IMR-90 (cell line): ENCODE measurements around the gene MEX3A. TPM values are rescaled to one million over a fixed set of nuclear protein-coding genes. Genes with fewer than 3 reads are reported as not detected.

Experiments used
- ATAC-seq: fragments of 200-7000 bp; cut with Tn5 transposase; 2 replicates; pipeline ENCODE4 v1.9.1; 2020; ENCODE audit warnings: low read depth, mild to moderate bottlenecking, moderate library complexity
- BruUV-seq: library from RNA; stranded (reverse); fragments of 400-500 nt; replicated peaks from 2 replicates; lab custom pipeline; 2021; lab: Mats Ljungman, UMichigan
- CTCF ChIA-PET: fragments of 300-600 bp; formaldehyde crosslinking; extraction: SDS; loops from one replicate; lab custom pipeline; 2021; ENCODE audit warnings: antibody characterized with exemption; lab: Yijun Ruan, JAX
- POLR2A ChIA-PET: fragments of 300-600 bp; sonication (Branson Sonifier 250); formaldehyde crosslinking; loops from one replicate; lab custom pipeline; 2022; ENCODE audit warnings: antibody characterized with exemption; ENCODE audit not compliant: unreplicated experiment; lab: Charles Lee
- DNase-seq: peaks from one replicate; pipeline ENCODE4 v3.0.0; 2013
- H2AFZ ChIP-seq: replicated peaks from 2 replicates; pipeline ENCODE3; 2013; ENCODE audit warnings: low read length, mild to moderate bottlenecking; ENCODE audit not compliant: poor library complexity
- H2AK5ac ChIP-seq: 2 replicates; pipeline ENCODE4 v1.6.1; 2013; ENCODE audit warnings: low read depth, low read length, inconsistent platforms
- H2AK9ac ChIP-seq: replicated peaks from 2 replicates; pipeline ENCODE3; 2013; ENCODE audit warnings: mild to moderate bottlenecking, low read depth, low read length, moderate library complexity; ENCODE audit not compliant: poor library complexity
- H2BK120ac ChIP-seq: 2 replicates; pipeline ENCODE4 v1.6.1; 2013; ENCODE audit warnings: low read depth, low read length, inconsistent platforms
- H2BK15ac ChIP-seq: 3 replicates; pipeline ENCODE4 v1.6.1; 2013; ENCODE audit warnings: low read depth, low read length, inconsistent platforms
- H2BK20ac ChIP-seq: 2 replicates; pipeline ENCODE4 v1.6.1; 2013; ENCODE audit warnings: low read depth, mild to moderate bottlenecking, inconsistent platforms, low read length, moderate library complexity
- H2BK5ac ChIP-seq: 2 replicates; pipeline ENCODE4 v1.6.1; 2013; ENCODE audit warnings: mild to moderate bottlenecking, low read depth, low read length, inconsistent platforms; ENCODE audit not compliant: poor library complexity, severe bottlenecking
- H3K14ac ChIP-seq: replicated peaks from 2 replicates; pipeline ENCODE4 v1.6.1; 2013; ENCODE audit warnings: low read depth, low read length, inconsistent platforms
- H3K18ac ChIP-seq: 2 replicates; pipeline ENCODE4 v1.6.1; 2013; ENCODE audit warnings: low read depth, low read length, control low read depth
- H3K23ac ChIP-seq: 2 replicates; pipeline ENCODE4 v1.6.1; 2013; ENCODE audit warnings: low read depth, low read length, inconsistent platforms
- H3K27ac ChIP-seq: 2 replicates; pipeline ENCODE4 v1.5.1; 2013; ENCODE audit warnings: mild to moderate bottlenecking, control low read depth, low read length; ENCODE audit not compliant: insufficient read depth
- H3K27me3 ChIP-seq: 2 replicates; pipeline ENCODE4 v1.6.1; 2013; ENCODE audit warnings: low read length; ENCODE audit not compliant: control insufficient read depth, insufficient read depth
- H3K36me3 ChIP-seq: 2 replicates; pipeline ENCODE4 v1.6.1; 2013; ENCODE audit warnings: low read length, mixed read lengths; ENCODE audit not compliant: control insufficient read depth, insufficient read depth
- H3K4ac ChIP-seq: 2 replicates; pipeline ENCODE4 v1.6.1; 2013; ENCODE audit warnings: low read depth, low read length, inconsistent platforms
- H3K4me1 ChIP-seq: 2 replicates; pipeline ENCODE4 v1.6.1; 2013; ENCODE audit warnings: low read length, mixed read lengths; ENCODE audit not compliant: control insufficient read depth, insufficient read depth
- H3K4me2 ChIP-seq: 2 replicates; pipeline ENCODE4 v1.6.1; 2013; ENCODE audit warnings: low read depth, mild to moderate bottlenecking, control low read depth, low read length, moderate library complexity
- H3K4me3 ChIP-seq: 2 replicates; pipeline ENCODE4 v1.5.1; 2013; ENCODE audit warnings: low read depth, mild to moderate bottlenecking, control low read depth, low read length, moderate library complexity; ENCODE audit not compliant: insufficient read depth
- H3K56ac ChIP-seq: 2 replicates; pipeline ENCODE4 v1.6.1; 2013; ENCODE audit warnings: low read length, inconsistent platforms; ENCODE audit not compliant: insufficient read depth; ENCODE audit errors: extremely low read depth
- H3K79me1 ChIP-seq, 2 experiments: 2 replicates each; pipeline ENCODE4 v1.6.1; 2013; ENCODE audit warnings: low read length in 2 of 2, inconsistent platforms in 1 of 2, low read depth in 1 of 2
- H3K9ac ChIP-seq: 2 replicates; pipeline ENCODE4 v1.6.1; 2013; ENCODE audit warnings: low read depth, low read length, control low read depth
- H3K9me1 ChIP-seq: 2 replicates; pipeline ENCODE4 v1.6.1; 2013; ENCODE audit warnings: low read length, inconsistent platforms; ENCODE audit not compliant: insufficient read depth
- H3K9me3 ChIP-seq: 2 replicates; pipeline ENCODE4 v1.6.1; 2013; ENCODE audit warnings: low read length; ENCODE audit not compliant: control insufficient read depth, insufficient read depth
- H4K20me1 ChIP-seq: 2 replicates; pipeline ENCODE4 v1.6.1; 2013; ENCODE audit warnings: low read length, inconsistent platforms; ENCODE audit not compliant: insufficient read depth
- H4K5ac ChIP-seq: 2 replicates; pipeline ENCODE4 v1.6.1; 2013; ENCODE audit warnings: mild to moderate bottlenecking, low read depth, low read length, control low read depth
- H4K8ac ChIP-seq, 2 experiments: 2 replicates each; pipeline ENCODE4 v1.6.1; 2013; ENCODE audit warnings: low read depth in 2 of 2, low read length in 2 of 2, control low read depth in 1 of 2, inconsistent platforms in 1 of 2
- H4K91ac ChIP-seq: 2 replicates; pipeline ENCODE4 v1.6.1; 2013; ENCODE audit warnings: low read depth, low read length, inconsistent platforms; ENCODE audit not compliant: insufficient read depth
- BHLHE40 ChIP-seq: fragments of 150-350 bp; IDR thresholded peaks from 2 replicates; pipeline ENCODE4 v1.6.1; 2016; ENCODE audit warnings: mild to moderate bottlenecking, low read depth, low read length
- MAFK ChIP-seq: IDR thresholded peaks from 2 replicates; pipeline ENCODE4 v1.6.1; 2012; ENCODE audit warnings: low read depth, low read length, improper control_type of control experiment
- POLR2A ChIP-seq: IDR thresholded peaks from 2 replicates; pipeline ENCODE4 v1.6.1; 2012; ENCODE audit warnings: mild to moderate bottlenecking, low read depth, low read length
- RFX5 ChIP-seq: IDR thresholded peaks from 2 replicates; pipeline ENCODE4 v1.8.0; 2012; ENCODE audit warnings: low read depth, mild to moderate bottlenecking, low read length, moderate library complexity
- SMC3 ChIP-seq: fragments of 150-350 bp; IDR thresholded peaks from 2 replicates; pipeline ENCODE4 v1.6.1; 2016; ENCODE audit warnings: low read depth, mild to moderate bottlenecking, antibody characterized with exemption, low read length, moderate library complexity
- USF2 ChIP-seq: fragments of 150-350 bp; IDR thresholded peaks from 2 replicates; pipeline ENCODE4 v1.6.1; 2017; ENCODE audit warnings: mild to moderate bottlenecking, antibody characterized with exemption, low read length, low read depth
- WGBS, 2 experiments: methylation state at CpG; one replicate each; pipeline versions ENCODE4 v1.1.5 to v1.1.7; 2013; ENCODE audit warnings: missing lambda C conversion rate in 2 of 2; ENCODE audit not compliant: insufficient read length in 1 of 2; ENCODE audit errors: extremely low coverage in 2 of 2; 5-methylcytosine and 5-hydroxymethylcytosine counted together
- dilution Hi-C: fragments of 300-500 bp; cut with HindIII; formaldehyde crosslinking; loops from one replicate; pipeline ENCODE4 v1.14.3; 2018; ENCODE audit warnings: low sequenced_read_pairs; ENCODE audit not compliant: unreplicated experiment
- in situ Hi-C: fragments of 300-500 bp; cut with MboI; formaldehyde crosslinking; loops from 3 replicates; pipeline ENCODE4 v1.14.3; 2019; ENCODE audit warnings: low sequenced_read_pairs, inconsistent platforms, mixed read lengths
- intact Hi-C: fragments of 100-400 bp; cut with micrococcal nuclease; formaldehyde crosslinking; loops from 2 replicates; pipeline ENCODE4 v1.10.0; 2022
- polyA plus RNA-seq, 3 experiments: library from polyadenylated mRNA; depleted of rRNA; stranded (reverse); fragments of >200 nt; gene quantifications; 2 replicates each; pipeline ENCODE4 v1.2.3, GENCODE V29; 2012; ENCODE audit warnings: low replicate concordance in 1 of 3
- total RNA-seq: library from RNA; depleted of rRNA; stranded (reverse); fragments of >200 nt; gene quantifications from 2 replicates; pipeline ENCODE4 v1.2.3, GENCODE V29; 2012

Gene MEX3A
- total and polyA plus RNA-seq, 2 of the 4 experiments (the other 2 are of a cell fraction), result 2.3 to 9.0 TPM

- H3K14ac ChIP-seq, result no peak overlapping the region
- no peak overlapping the region for H3K9ac ChIP-seq
- H3K23ac ChIP-seq, result no peak overlapping the region
- H3K9me3 ChIP-seq, result no peaks in the 10 kb centered on the region
- H3K9me1 ChIP-seq, result peaks cover 9% of the 10 kb centered on the region
- ATAC-seq (no peak), DNase-seq (no peak)
- peaks cover 5 to 15% of the 10 kb centered on the region in 2 experiments; a peak in 2 of 4 replicates for H3K79me1 ChIP-seq
- no peak overlapping the region for H4K5ac ChIP-seq
- ChIA-PET POLR2A (no interaction called here), CTCF (no interaction called here)
- H2BK5ac ChIP-seq, result no peak overlapping the region
- H2AK9ac ChIP-seq, result peak overlapping the region; percentile 81
- BruUV-seq, result no TSS peak
- H3K56ac ChIP-seq, result no peak overlapping the region
- H4K91ac ChIP-seq, result no peak overlapping the region
- peaks cover 8% of the 10 kb centered on the region for H3K4me1 ChIP-seq
- no peak overlapping the region for H3K4me2 ChIP-seq
- peak overlapping the region; percentile 56 for H2AFZ ChIP-seq
- no peak overlapping the region for H3K4me3 ChIP-seq
- in situ Hi-C loops (loop anchor here (5.0 kb wide), 1 partner anchor 132 kb away; no protein-coding TSS in a partner anchor), dilution Hi-C loops (no loop called here), intact Hi-C loops (no loop called here)
- H2BK15ac ChIP-seq, result no peak overlapping the region
- no peak overlapping the region for H3K27ac ChIP-seq
- no peaks in the 10 kb centered on the region for H3K27me3 ChIP-seq
- H3K18ac ChIP-seq, result no peak overlapping the region
- no peak for TF ChIP-seq MAFK
- TF ChIP-seq RFX5, result no peak
- TF ChIP-seq SMC3, result no peak
- TF ChIP-seq BHLHE40, result no peak
- no peak for TF ChIP-seq POLR2A
- TF ChIP-seq USF2, result no peak
- peaks cover 7% of the 10 kb centered on the region; the same call in 1 of the 2 replicates for H3K36me3 ChIP-seq
- no peak overlapping the region; the same call in 1 of the 2 replicates for H2AK5ac ChIP-seq
- H3K4ac ChIP-seq, result no peak overlapping the region
- H2BK120ac ChIP-seq, result no peak overlapping the region
- H4K8ac ChIP-seq, result no peak overlapping the region
- H4K20me1 ChIP-seq, result peaks cover 12% of the 10 kb centered on the region; the same call in 1 of the 2 replicates
- no peak overlapping the region for H2BK20ac ChIP-seq
- WGBS, 2 experiments, result 90% methylated on average over 2 of the region's 3 CpGs; no CpG with 5 or more reads in 1 of the 2 experiments
These were observed 12.5 kb downstream of the MEX3A start for GRCh38 chr1:156069490-156070455.
